Gastrocnemius medialis (tissue), 4 donors: ENCODE data around the gene UTP4. TPM values are rescaled to one million over a fixed set of nuclear protein-coding genes. Genes with fewer than 3 reads are reported as not detected.
A peak's percentile ranks its signal among the peaks of the same experiment; 100 is the strongest.

ENCODE experiments used
- ATAC-seq, 2 donors: fragments of 150-250 bp; one replicate each; pipeline ENCODE4 v1.9.1; 2016
- DNase-seq, 2 donors: peaks; one replicate each; pipeline ENCODE4 v3.0.0-alpha.2; 2019
- H3K27ac ChIP-seq, 4 donors: fragments of 200-600 bp; sonication (generic); 1 replicate in 1 of 4; 2 replicates in 3 of 4; pipeline ENCODE4 v1.5.1; 2016 to 2018; ENCODE audit warnings: mild to moderate bottlenecking in 2 of 4, moderate library complexity in 1 of 4
- H3K27me3 ChIP-seq, 3 donors: fragments of 200-600 bp; sonication (generic) in 2 of 3; 1 replicate in 1 of 3; 2 replicates in 2 of 3; pipeline versions ENCODE4 v1.5.1 to v1.6.0; 2016 to 2019; ENCODE audit warnings: mild to moderate bottlenecking in 1 of 3, moderate library complexity in 1 of 3
- H3K36me3 ChIP-seq, 2 donors: fragments of 200-600 bp; sonication (generic) in 1 of 2; one replicate each; pipeline ENCODE4 v1.5.1; 2017 to 2018
- H3K4me1 ChIP-seq, 2 donors: fragments of 200-600 bp; sonication (generic) in 1 of 2; one replicate each; pipeline ENCODE4 v1.5.1; 2016 to 2017; ENCODE audit warnings: mild to moderate bottlenecking in 2 of 2
- H3K4me3 ChIP-seq, 4 donors: fragments of 200-600 bp; sonication (generic) in 3 of 4; 1 replicate in 1 of 4; 2 replicates in 3 of 4; pipeline ENCODE4 v1.5.1; 2016 to 2019; ENCODE audit warnings: mild to moderate bottlenecking in 2 of 4
- H3K9me3 ChIP-seq, 3 donors: fragments of 200-600 bp; sonication (generic) in 2 of 3; 1 replicate in 1 of 3; 2 replicates in 2 of 3; pipeline ENCODE4 v1.5.1; 2016 to 2019
- POLR2A ChIP-seq, 2 donors: fragments of 450-650 bp; IDR thresholded peaks; one replicate each; pipeline ENCODE4 v1.6.1; 2017; ENCODE audit warnings: antibody characterized with exemption in 2 of 2, mild to moderate bottlenecking in 2 of 2, moderate library complexity in 2 of 2
- in situ Hi-C, 4 donors: fragments of 200-750 bp; cut with MboI; loops; one replicate each; pipeline versions ENCODE4 v1.15.0 to v1.8.0; 2017; ENCODE audit warnings: low sequenced_read_pairs in 4 of 4
- intact Hi-C: fragments of 100-400 bp; cut with DNase I; formaldehyde crosslinking; loops from one replicate; pipeline ENCODE4 v1.15.1; 2023; ENCODE audit warnings: low total_unique reads
- total RNA-seq, 4 donors: library from RNA; depleted of rRNA; stranded (reverse); fragments of >200 nt; gene quantifications; one replicate each; pipeline versions ENCODE4 v1.1.0 to v1.2.3, GENCODE V29; 2016
- TF ChIP-seq, protein P1 (sequence below), 5 experiments: fragments of 450-650 bp in 3 of 5; fragments of 200-600 bp in 2 of 5; sonication (generic) in 2 of 5; IDR thresholded peaks in 4 of 5; conservative IDR thresholded peaks in 1 of 5; 1 replicate in 4 of 5; 2 replicates in 1 of 5; pipeline ENCODE4 v1.5.1; 2016 to 2019; ENCODE audit warnings: antibody characterized with exemption in 5 of 5, mild to moderate bottlenecking in 3 of 5, moderate library complexity in 3 of 5

The UTP4 gene
- total RNA-seq, 4 donors from 2014 or later = 33.1 to 44.2 (median 35.5) TPM

- intact Hi-C loops (no loop called here), in situ Hi-C loops (loop anchor here in 2 of 4 donors (25.0 kb wide), 1 partner anchor 578 kb away; the partner anchor contains the start of gene ZFP90 (in 2 of the 2))
- Histone ChIP-seq H3K9me3 (no peaks in the 10 kb centered on the region), H3K36me3 (peaks cover 0 to 41% of the 10 kb centered on the region in 2 donors), H3K4me1 (peaks cover 24 to 28% of the 10 kb centered on the region in 2 donors), H3K4me3 (no peak overlapping the region), H3K27ac (no peak overlapping the region), H3K27me3 (no peaks in the 10 kb centered on the region)
- ATAC-seq = no peak
- no peak for DNase-seq
- TF ChIP-seq, protein P1, sequence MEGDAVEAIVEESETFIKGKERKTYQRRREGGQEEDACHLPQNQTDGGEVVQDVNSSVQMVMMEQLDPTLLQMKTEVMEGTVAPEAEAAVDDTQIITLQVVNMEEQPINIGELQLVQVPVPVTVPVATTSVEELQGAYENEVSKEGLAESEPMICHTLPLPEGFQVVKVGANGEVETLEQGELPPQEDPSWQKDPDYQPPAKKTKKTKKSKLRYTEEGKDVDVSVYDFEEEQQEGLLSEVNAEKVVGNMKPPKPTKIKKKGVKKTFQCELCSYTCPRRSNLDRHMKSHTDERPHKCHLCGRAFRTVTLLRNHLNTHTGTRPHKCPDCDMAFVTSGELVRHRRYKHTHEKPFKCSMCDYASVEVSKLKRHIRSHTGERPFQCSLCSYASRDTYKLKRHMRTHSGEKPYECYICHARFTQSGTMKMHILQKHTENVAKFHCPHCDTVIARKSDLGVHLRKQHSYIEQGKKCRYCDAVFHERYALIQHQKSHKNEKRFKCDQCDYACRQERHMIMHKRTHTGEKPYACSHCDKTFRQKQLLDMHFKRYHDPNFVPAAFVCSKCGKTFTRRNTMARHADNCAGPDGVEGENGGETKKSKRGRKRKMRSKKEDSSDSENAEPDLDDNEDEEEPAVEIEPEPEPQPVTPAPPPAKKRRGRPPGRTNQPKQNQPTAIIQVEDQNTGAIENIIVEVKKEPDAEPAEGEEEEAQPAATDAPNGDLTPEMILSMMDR (IDR thresholded peaks at IDR 0.05 in 4 of 5, conservative IDR thresholded peaks at IDR 0.05 in 1 of 5) = no peak
- TF ChIP-seq POLR2A (IDR thresholded peaks at IDR 0.05) = no peak
These were observed 17.1 kb upstream of the UTP4 start for GRCh38 chr16:69115361-69115760.

DNA sequence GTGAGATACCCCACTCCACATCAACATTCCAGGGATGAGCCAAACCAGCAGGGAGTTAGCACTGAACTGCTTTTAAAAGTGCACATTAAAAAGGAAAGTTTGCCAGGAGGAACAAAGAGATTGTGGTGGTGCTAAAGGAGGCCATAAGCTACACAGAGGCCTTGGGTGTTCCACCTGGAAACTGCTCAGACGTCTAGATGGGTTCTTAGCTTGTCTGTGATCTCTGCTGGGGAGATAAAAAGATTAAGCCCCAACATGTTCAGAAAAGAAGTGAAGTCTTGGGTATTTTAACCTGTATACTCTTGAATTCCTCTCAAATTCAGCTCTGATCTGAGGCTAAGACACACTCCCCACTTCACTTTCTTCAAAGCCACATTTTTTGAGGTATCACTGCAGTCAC lies 16.6 kb upstream of the UTP4 start:
- no peak for TF ChIP-seq POLR2A (IDR thresholded peaks at IDR 0.05)
- TF ChIP-seq, protein P1 (IDR thresholded peaks at IDR 0.05 in 4 of 5, conservative IDR thresholded peaks at IDR 0.05 in 1 of 5) = no peak
- peaks cover 24 to 28% of the 10 kb centered on the region in 2 donors for H3K4me1 ChIP-seq
- intact Hi-C loops (no loop called here), in situ Hi-C loops (loop anchor here in 2 of 4 donors (25.0 kb wide), 1 partner anchor 579 kb away; the partner anchor contains the start of gene ZFP90 (in 2 of the 2))
- H3K36me3 ChIP-seq = peaks cover 0 to 46% of the 10 kb centered on the region in 2 donors
- DNase-seq (no peak), ATAC-seq (no peak)
- no peak overlapping the region for H3K4me3 ChIP-seq
- H3K27ac ChIP-seq = no peak overlapping the region
- no peaks in the 10 kb centered on the region for H3K27me3 ChIP-seq
- no peaks in the 10 kb centered on the region for H3K9me3 ChIP-seq

DNA sequence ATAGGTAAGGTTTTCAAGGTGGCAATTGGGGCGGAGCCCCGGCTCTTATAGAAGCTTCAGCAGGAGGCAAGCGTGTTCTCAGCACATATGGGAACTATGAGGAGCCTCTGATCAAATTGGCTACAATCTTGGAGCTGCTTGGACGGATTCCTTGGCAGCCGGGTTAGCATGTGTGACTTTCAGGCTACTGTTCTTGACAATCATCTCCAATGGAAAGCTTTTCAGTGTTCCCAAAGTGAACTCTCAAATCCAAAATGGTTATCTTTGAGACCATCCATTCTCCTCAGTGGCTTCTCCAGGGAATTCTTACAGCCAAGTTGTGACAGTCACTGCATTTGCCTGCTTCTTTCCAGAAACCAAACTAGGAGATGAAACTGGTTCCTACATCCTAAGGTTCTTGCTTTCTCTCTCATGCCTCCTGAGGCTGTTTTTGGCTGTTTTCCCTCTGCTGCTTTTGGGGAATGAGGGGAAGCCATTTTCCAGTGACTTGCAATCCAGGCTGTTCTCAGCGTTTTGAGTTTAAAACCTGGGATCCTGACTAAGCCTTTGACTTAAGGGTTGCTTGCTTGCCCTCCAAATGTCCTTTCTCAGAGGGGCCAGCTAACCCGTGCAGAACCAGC lies 16.1 kb upstream of the UTP4 start:
- in situ Hi-C loops (loop anchor here in 2 of 4 donors (25.0 kb wide), 1 partner anchor 579 kb away; the partner anchor contains the start of gene ZFP90 (in 2 of the 2)), intact Hi-C loops (no loop called here)
- DNase-seq (no peak), ATAC-seq (no peak)
- Histone ChIP-seq H3K4me3 (no peak overlapping the region), H3K9me3 (no peaks in the 10 kb centered on the region), H3K4me1 (peaks cover 24 to 28% of the 10 kb centered on the region in 2 donors), H3K36me3 (peaks cover 0 to 51% of the 10 kb centered on the region in 2 donors), H3K27me3 (no peaks in the 10 kb centered on the region), H3K27ac (peak overlapping the region in 2 of 4 donors; percentile 5 to 17)
- TF ChIP-seq, protein P1 (IDR thresholded peaks at IDR 0.05 in 4 of 5, conservative IDR thresholded peaks at IDR 0.05 in 1 of 5) = no peak
- TF ChIP-seq POLR2A (IDR thresholded peaks at IDR 0.05) = no peak

- in situ Hi-C loops = loop anchor here in 2 of 4 donors (25.0 kb wide), 1 partner anchor 580 kb away; the partner anchor contains the start of gene ZFP90 (in 2 of the 2)
- ATAC-seq = peak in 1 of 2 donors; percentile 33
- Histone ChIP-seq H3K4me3 (no peak overlapping the region), H3K27ac (peak overlapping the region in 2 of 4 donors; percentile 5 to 17), H3K4me1 (peaks cover 24 to 28% of the 10 kb centered on the region in 2 donors), H3K36me3 (peaks cover 0 to 53% of the 10 kb centered on the region in 2 donors), H3K9me3 (no peaks in the 10 kb centered on the region), H3K27me3 (no peaks in the 10 kb centered on the region)
- TF ChIP-seq, protein P1 (IDR thresholded peaks at IDR 0.05 in 4 of 5, conservative IDR thresholded peaks at IDR 0.05 in 1 of 5) = no peak
- no peak for TF ChIP-seq POLR2A (IDR thresholded peaks at IDR 0.05)
- DNase-seq = no peak
- intact Hi-C loops = no loop called here
These were observed 15.5 kb upstream of the UTP4 start for GRCh38 chr16:69116906-69117305.
